GM21529 (cell line): ENCODE measurements around the gene PTPRG.
"Not testable (repeated sequence)": the region's sequence is repeated elsewhere in the genome, so short reads cannot be mapped to it uniquely, and the experiment has no call there.

Experiments
- ATAC-seq: cut with Tn5 transposase; IDR thresholded peaks from one replicate; pipeline ENCODE4 v1.9.1; 2021; ENCODE audit not compliant: unreplicated experiment

Gene PTPRG

GRCh38 chr3:61561374-61562041 lies at the start of gene PTPRG:
Gene PTPRG, plus strand, starts transcription at chr3:61561571. Its CDS starts 717 bp downstream, at chr3:61562288.
- ATAC-seq, result peak; percentile 47

GRCh38 chr3:61518590-61518989 lies 42.8 kb upstream of the PTPRG start:
- no peak for ATAC-seq

GRCh38 chr3:61520966-61521628 lies 40.3 kb upstream of the PTPRG start:
- peak; percentile 96 for ATAC-seq

GRCh38 chr3:61522060-61522459 lies 39.3 kb upstream of the PTPRG start:
- no peak for ATAC-seq

- ATAC-seq, result no peak
Observed at GRCh38 chr3:61522626-61523025, 38.7 kb upstream of the PTPRG start.

GRCh38 chr3:61524933-61525332 lies 36.4 kb upstream of the PTPRG start:
- ATAC-seq, result no peak

- ATAC-seq, result no peak
Observed at GRCh38 chr3:61526308-61526707, 35.1 kb upstream of the PTPRG start.

- ATAC-seq, result no peak
Observed at GRCh38 chr3:61527011-61527410, 34.4 kb upstream of the PTPRG start.

- no peak for ATAC-seq
Observed at GRCh38 chr3:61530355-61530754, 31.0 kb upstream of the PTPRG start.

- no peak for ATAC-seq
Observed at GRCh38 chr3:61531528-61531927, 29.8 kb upstream of the PTPRG start.

- ATAC-seq, result no peak
Observed at GRCh38 chr3:61532739-61533500, 28.5 kb upstream of the PTPRG start.

- no peak for ATAC-seq
Observed at GRCh38 chr3:61535826-61536225, 25.5 kb upstream of the PTPRG start.

- ATAC-seq, result no peak
Observed at GRCh38 chr3:61537366-61537765, 24.0 kb upstream of the PTPRG start.

- no peak for ATAC-seq
Observed at GRCh38 chr3:61538486-61538885, 22.9 kb upstream of the PTPRG start.

GRCh38 chr3:61541694-61542093 lies 19.7 kb upstream of the PTPRG start:
- no peak for ATAC-seq

GRCh38 chr3:61545716-61546115 lies 15.7 kb upstream of the PTPRG start:
- ATAC-seq, result no peak

- ATAC-seq, result no peak
Observed at GRCh38 chr3:61547625-61548024, 13.7 kb upstream of the PTPRG start.

- not testable (repeated sequence) for ATAC-seq
Observed at GRCh38 chr3:61552704-61553103, 8.7 kb upstream of the PTPRG start.

GRCh38 chr3:61559136-61559731 lies 2.1 kb upstream of the PTPRG start:
- ATAC-seq, result no peak

GRCh38 chr3:61560517-61561373 lies 626 bp upstream of the PTPRG start:
- ATAC-seq, result peak; percentile 56
